ENCODE results near the gene DYSF. TPM values are rescaled to one million over a fixed set of nuclear protein-coding genes. Genes with fewer than 3 reads are reported as not detected.

DYSF gene
- polyA plus RNA-seq, 1 donor from 2014 or later, result 0.04 TPM

DNA sequence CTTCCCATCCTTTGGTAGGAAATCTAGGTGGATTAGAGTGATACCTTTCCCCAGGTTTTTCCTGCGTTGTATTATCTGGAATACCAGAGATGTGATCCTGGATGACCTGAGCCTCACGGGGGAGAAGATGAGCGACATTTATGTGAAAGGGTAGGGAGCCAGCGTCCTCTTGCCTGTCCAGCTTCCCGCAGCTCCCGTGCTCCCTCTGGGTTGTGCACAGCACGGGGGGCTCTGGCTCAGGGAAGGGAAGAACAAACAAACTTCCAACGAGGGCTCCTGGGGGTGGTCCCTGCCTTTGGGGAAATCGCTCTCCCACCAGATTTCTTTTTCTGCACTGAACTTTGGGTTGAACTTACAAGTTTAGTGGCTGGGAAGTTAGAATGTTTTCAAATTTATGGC lies 215.7 kb downstream of the DYSF start:
- H3K36me3 ChIP-seq (ENCODE audit: insufficient read depth, low read length), result no peaks in the 10 kb centered on the region
- H4K20me1 ChIP-seq (ENCODE audit: insufficient read depth), result no peaks in the 10 kb centered on the region
- H3K27me3 ChIP-seq (ENCODE audit: insufficient read depth, low read depth, low read length), result no peaks in the 10 kb centered on the region
- H3K9ac ChIP-seq (ENCODE audit: low read length), result no peak overlapping the region
- no peak overlapping the region for H3K4me3 ChIP-seq (ENCODE audit: low read length)
- no peak overlapping the region for H3K4me2 ChIP-seq (ENCODE audit: low read length)
- H3K9me2 ChIP-seq (ENCODE audit: insufficient read depth, low read length), result no peaks in the 10 kb centered on the region
- H2AFZ ChIP-seq (ENCODE audit: low read depth, low read length), result no peak overlapping the region
- no peak overlapping the region for H3K27ac ChIP-seq (ENCODE audit: low read length)
- no peaks in the 10 kb centered on the region for H3K9me3 ChIP-seq (ENCODE audit: low read length)
- no peak for TF ChIP-seq POLR2AphosphoS5 (IDR thresholded peaks at IDR 0.05)
- no peak for TF ChIP-seq RAD21 (conservative IDR thresholded peaks at IDR 0.05)
- TF ChIP-seq MXI1 (conservative IDR thresholded peaks at IDR 0.05; ENCODE audit: poor library complexity, severe bottlenecking), result no peak
- TF ChIP-seq, protein P1, sequence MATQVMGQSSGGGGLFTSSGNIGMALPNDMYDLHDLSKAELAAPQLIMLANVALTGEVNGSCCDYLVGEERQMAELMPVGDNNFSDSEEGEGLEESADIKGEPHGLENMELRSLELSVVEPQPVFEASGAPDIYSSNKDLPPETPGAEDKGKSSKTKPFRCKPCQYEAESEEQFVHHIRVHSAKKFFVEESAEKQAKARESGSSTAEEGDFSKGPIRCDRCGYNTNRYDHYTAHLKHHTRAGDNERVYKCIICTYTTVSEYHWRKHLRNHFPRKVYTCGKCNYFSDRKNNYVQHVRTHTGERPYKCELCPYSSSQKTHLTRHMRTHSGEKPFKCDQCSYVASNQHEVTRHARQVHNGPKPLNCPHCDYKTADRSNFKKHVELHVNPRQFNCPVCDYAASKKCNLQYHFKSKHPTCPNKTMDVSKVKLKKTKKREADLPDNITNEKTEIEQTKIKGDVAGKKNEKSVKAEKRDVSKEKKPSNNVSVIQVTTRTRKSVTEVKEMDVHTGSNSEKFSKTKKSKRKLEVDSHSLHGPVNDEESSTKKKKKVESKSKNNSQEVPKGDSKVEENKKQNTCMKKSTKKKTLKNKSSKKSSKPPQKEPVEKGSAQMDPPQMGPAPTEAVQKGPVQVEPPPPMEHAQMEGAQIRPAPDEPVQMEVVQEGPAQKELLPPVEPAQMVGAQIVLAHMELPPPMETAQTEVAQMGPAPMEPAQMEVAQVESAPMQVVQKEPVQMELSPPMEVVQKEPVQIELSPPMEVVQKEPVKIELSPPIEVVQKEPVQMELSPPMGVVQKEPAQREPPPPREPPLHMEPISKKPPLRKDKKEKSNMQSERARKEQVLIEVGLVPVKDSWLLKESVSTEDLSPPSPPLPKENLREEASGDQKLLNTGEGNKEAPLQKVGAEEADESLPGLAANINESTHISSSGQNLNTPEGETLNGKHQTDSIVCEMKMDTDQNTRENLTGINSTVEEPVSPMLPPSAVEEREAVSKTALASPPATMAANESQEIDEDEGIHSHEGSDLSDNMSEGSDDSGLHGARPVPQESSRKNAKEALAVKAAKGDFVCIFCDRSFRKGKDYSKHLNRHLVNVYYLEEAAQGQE (IDR thresholded peaks at IDR 0.05; ENCODE audit: borderline replicate concordance), result no peak
- no peak for TF ChIP-seq EP300 (conservative IDR thresholded peaks at IDR 0.05; ENCODE audit: poor library complexity, severe bottlenecking)
- no peak for TF ChIP-seq TAF1 (IDR thresholded peaks at IDR 0.05; ENCODE audit: low read depth)
- no peak for TF ChIP-seq EZH2 (IDR thresholded peaks at IDR 0.05; ENCODE audit: borderline replicate concordance, insufficient read depth, low read length, poor library complexity, severe bottlenecking)
- no peaks in the 10 kb centered on the region for H3K79me2 ChIP-seq (replicated peaks; ENCODE audit: insufficient read depth, low read length)
- H3F3A ChIP-seq (ENCODE audit: insufficient read depth, low read length, poor library complexity, severe bottlenecking), result no peaks in the 10 kb centered on the region

DNA sequence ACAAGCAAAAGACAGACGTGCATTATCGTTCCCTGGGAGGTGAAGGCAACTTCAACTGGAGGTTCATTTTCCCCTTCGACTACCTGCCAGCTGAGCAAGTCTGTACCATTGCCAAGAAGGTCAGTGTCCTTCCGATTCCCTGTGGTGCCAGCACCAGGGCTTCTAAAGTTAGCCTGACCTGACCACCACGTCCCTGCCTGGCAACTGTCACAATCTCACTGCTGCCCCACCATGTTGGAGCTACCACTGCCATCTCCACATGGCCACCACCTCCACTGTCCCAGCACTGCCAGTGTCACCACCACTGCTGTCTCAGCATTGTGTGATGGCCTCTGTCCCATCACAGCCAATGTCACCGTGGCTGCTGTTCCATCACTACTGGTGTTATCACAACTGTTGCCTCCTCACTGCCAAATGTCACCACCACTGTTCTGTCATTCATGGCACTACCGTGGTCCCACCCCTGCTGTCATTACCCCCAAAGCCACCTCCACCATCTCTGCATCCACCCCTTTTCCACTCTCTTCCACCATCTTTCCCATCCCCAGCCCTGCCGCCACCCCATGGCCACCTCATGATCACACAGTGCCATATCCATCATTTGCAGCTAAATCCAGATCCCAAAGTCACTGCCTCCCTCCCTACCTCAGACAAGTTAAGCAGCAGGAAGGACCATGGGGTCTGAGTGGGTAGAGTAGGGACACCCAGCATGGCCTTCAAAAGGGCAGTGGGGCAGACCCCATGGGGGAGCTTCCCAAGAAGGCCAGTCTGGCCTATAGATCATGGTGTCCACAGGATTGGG lies 216.5 kb downstream of the DYSF start:
- no peak overlapping the region for H2AFZ ChIP-seq (ENCODE audit: low read depth, low read length)
- no peaks in the 10 kb centered on the region for H3K9me3 ChIP-seq (ENCODE audit: low read length)
- H3K4me3 ChIP-seq (ENCODE audit: low read length), result no peak overlapping the region
- no peaks in the 10 kb centered on the region for H3F3A ChIP-seq (ENCODE audit: insufficient read depth, low read length, poor library complexity, severe bottlenecking)
- no peak overlapping the region for H3K9ac ChIP-seq (ENCODE audit: low read length)
- H3K36me3 ChIP-seq (ENCODE audit: insufficient read depth, low read length), result no peaks in the 10 kb centered on the region
- H3K79me2 ChIP-seq (replicated peaks; ENCODE audit: insufficient read depth, low read length), result no peaks in the 10 kb centered on the region
- H3K4me2 ChIP-seq (ENCODE audit: low read length), result no peak overlapping the region
- H3K27ac ChIP-seq (ENCODE audit: low read length), result no peak overlapping the region
- H4K20me1 ChIP-seq (ENCODE audit: insufficient read depth), result no peaks in the 10 kb centered on the region
- TF ChIP-seq, protein P1 (IDR thresholded peaks at IDR 0.05; ENCODE audit: borderline replicate concordance), result no peak
- TF ChIP-seq, protein P2, sequence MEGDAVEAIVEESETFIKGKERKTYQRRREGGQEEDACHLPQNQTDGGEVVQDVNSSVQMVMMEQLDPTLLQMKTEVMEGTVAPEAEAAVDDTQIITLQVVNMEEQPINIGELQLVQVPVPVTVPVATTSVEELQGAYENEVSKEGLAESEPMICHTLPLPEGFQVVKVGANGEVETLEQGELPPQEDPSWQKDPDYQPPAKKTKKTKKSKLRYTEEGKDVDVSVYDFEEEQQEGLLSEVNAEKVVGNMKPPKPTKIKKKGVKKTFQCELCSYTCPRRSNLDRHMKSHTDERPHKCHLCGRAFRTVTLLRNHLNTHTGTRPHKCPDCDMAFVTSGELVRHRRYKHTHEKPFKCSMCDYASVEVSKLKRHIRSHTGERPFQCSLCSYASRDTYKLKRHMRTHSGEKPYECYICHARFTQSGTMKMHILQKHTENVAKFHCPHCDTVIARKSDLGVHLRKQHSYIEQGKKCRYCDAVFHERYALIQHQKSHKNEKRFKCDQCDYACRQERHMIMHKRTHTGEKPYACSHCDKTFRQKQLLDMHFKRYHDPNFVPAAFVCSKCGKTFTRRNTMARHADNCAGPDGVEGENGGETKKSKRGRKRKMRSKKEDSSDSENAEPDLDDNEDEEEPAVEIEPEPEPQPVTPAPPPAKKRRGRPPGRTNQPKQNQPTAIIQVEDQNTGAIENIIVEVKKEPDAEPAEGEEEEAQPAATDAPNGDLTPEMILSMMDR (IDR thresholded peaks at IDR 0.05; ENCODE audit: poor library complexity, severe bottlenecking), result no peak
- TF ChIP-seq RAD21 (conservative IDR thresholded peaks at IDR 0.05) (no peak), TAF1 (IDR thresholded peaks at IDR 0.05; ENCODE audit: low read depth) (no peak), EP300 (conservative IDR thresholded peaks at IDR 0.05; ENCODE audit: poor library complexity, severe bottlenecking) (no peak), MXI1 (conservative IDR thresholded peaks at IDR 0.05; ENCODE audit: poor library complexity, severe bottlenecking) (no peak), SMC3 (conservative IDR thresholded peaks at IDR 0.05; ENCODE audit: poor library complexity) (no peak), POLR2AphosphoS5 (IDR thresholded peaks at IDR 0.05) (no peak), EZH2 (IDR thresholded peaks at IDR 0.05; ENCODE audit: borderline replicate concordance, insufficient read depth, low read length, poor library complexity, severe bottlenecking) (no peak)
- H3K27me3 ChIP-seq (ENCODE audit: insufficient read depth, low read depth, low read length), result no peaks in the 10 kb centered on the region
- H3K9me2 ChIP-seq (ENCODE audit: insufficient read depth, low read length), result no peaks in the 10 kb centered on the region

Measured in neural cell (in vitro differentiated cells).